Vagina (tissue), 2 donors: ENCODE data around the gene ASAP2.

Experiments used
- POLR2A ChIP-seq, 2 donors: fragments of 450-650 bp; IDR thresholded peaks; one replicate each; pipeline ENCODE4 v1.6.1; 2017; ENCODE audit warnings: antibody characterized with exemption in 2 of 2, mild to moderate bottlenecking in 2 of 2, moderate library complexity in 2 of 2
- POLR2AphosphoS5 ChIP-seq, 2 donors: sonication (generic); formaldehyde crosslinking; IDR thresholded peaks; one replicate each; pipeline ENCODE4 v1.9.0; 2017; ENCODE audit warnings: antibody characterized with exemption in 2 of 2, mild to moderate bottlenecking in 2 of 2, low read depth in 1 of 2; ENCODE audit not compliant: insufficient read depth in 1 of 2
- TF ChIP-seq, protein P1 (sequence below), 3 experiments: fragments of 450-650 bp in 2 of 3; fragments of 200-600 bp in 1 of 3; sonication (generic) in 1 of 3; IDR thresholded peaks; one replicate each; pipeline ENCODE4 v1.5.1; 2017 to 2019; ENCODE audit warnings: antibody characterized with exemption in 3 of 3, mild to moderate bottlenecking in 2 of 3, moderate library complexity in 2 of 3

DNA sequence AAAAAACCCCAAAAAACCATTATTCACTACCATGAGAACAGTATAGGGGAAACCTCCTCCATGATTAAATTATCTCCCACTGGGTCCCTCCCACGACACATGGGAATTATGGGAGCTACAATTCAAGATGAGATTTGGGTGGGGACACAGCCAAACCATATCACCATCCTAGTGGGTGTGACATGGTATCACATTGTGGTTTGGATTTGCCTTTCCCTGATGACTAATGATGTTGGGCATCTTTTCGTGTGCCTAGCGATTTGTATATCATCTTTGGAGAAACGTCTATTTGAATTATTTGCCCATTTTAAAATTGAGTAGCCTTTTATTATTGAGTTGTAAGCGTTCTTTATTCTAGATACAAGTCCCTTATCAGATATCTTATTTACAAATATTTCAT is 8.7 kb upstream of the ASAP2 start:
- TF ChIP-seq, protein P1, sequence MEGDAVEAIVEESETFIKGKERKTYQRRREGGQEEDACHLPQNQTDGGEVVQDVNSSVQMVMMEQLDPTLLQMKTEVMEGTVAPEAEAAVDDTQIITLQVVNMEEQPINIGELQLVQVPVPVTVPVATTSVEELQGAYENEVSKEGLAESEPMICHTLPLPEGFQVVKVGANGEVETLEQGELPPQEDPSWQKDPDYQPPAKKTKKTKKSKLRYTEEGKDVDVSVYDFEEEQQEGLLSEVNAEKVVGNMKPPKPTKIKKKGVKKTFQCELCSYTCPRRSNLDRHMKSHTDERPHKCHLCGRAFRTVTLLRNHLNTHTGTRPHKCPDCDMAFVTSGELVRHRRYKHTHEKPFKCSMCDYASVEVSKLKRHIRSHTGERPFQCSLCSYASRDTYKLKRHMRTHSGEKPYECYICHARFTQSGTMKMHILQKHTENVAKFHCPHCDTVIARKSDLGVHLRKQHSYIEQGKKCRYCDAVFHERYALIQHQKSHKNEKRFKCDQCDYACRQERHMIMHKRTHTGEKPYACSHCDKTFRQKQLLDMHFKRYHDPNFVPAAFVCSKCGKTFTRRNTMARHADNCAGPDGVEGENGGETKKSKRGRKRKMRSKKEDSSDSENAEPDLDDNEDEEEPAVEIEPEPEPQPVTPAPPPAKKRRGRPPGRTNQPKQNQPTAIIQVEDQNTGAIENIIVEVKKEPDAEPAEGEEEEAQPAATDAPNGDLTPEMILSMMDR (IDR thresholded peaks at IDR 0.05): no peak
- TF ChIP-seq POLR2AphosphoS5 (IDR thresholded peaks at IDR 0.05; ENCODE audit: insufficient read depth in 1 of 2, low read depth in 1 of 2) (no peak), POLR2A (IDR thresholded peaks at IDR 0.05) (no peak)
